Keratinocyte (primary cell): ENCODE results near the gene AKR1C3.

Experiments
- CTCF ChIP-seq, 3 experiments: IDR thresholded peaks in 1 of 3; conservative IDR thresholded peaks in 1 of 3; optimal IDR thresholded peaks in 1 of 3; 2 replicates in 2 of 3; 3 replicates in 1 of 3; pipeline versions ENCODE3 to v1.5.1; 2011; ENCODE audit warnings: low read length in 3 of 3, mild to moderate bottlenecking in 3 of 3, moderate library complexity in 2 of 3, control low read depth in 1 of 3, inconsistent platforms in 1 of 3; ENCODE audit not compliant: insufficient read depth in 2 of 3; ENCODE audit errors: extremely low read depth in 1 of 3
- EZH2 ChIP-seq: IDR thresholded peaks from one replicate; pipeline ENCODE4 v1.6.1; 2012; ENCODE audit warnings: inconsistent platforms, mild to moderate bottlenecking, low read length, moderate library complexity

- TF ChIP-seq CTCF (optimal IDR thresholded peaks at IDR 0.05 in 1 of 3, IDR thresholded peaks at IDR 0.05 in 1 of 3, conservative IDR thresholded peaks at IDR 0.05 in 1 of 3; ENCODE audit: extremely low read depth in 1 of 3, insufficient read depth in 2 of 3, low read length in 3 of 3) (no peak), EZH2 (no peak)
Measured at GRCh38 chr10:5091196-5091595, 3.0 kb upstream of the AKR1C3 start.
